PC-9 (cell line): ENCODE data around the gene PPP1R1A. TPM values are rescaled to one million over a fixed set of nuclear protein-coding genes. Genes with fewer than 3 reads are reported as not detected.

ENCODE experiments used
- BruUV-seq: library from RNA; stranded (reverse); fragments of 400-500 nt; replicated peaks from 2 replicates; lab custom pipeline; 2021; lab: Mats Ljungman, UMichigan
- CTCF ChIA-PET: fragments of 300-600 bp; sonication (Branson Sonifier 250); formaldehyde crosslinking; loops from one replicate; lab custom pipeline; 2022; ENCODE audit warnings: antibody characterized with exemption; lab: Charles Lee
- POLR2A ChIA-PET: fragments of 300-600 bp; sonication (Branson Sonifier 250); formaldehyde crosslinking; loops from one replicate; lab custom pipeline; 2022; ENCODE audit warnings: antibody characterized with exemption; ENCODE audit not compliant: unreplicated experiment; lab: Charles Lee
- DNase-seq, 2 experiments: peaks; one replicate each; pipeline versions ENCODE4 v3.0.0 to v3.0.0-alpha.2; 2015 to 2022; ENCODE audit warnings: mixed read lengths in 1 of 2
- H2AFZ ChIP-seq: fragments of 200-600 bp; sonication (generic); 2 replicates; pipeline ENCODE4 v1.8.1; 2017; ENCODE audit warnings: antibody characterized with exemption
- H3F3A ChIP-seq: fragments of 200-600 bp; sonication (generic); 2 replicates; pipeline ENCODE4 v1.8.1; 2017; ENCODE audit warnings: antibody characterized with exemption, mild to moderate bottlenecking, low read depth; ENCODE audit not compliant: insufficient read depth
- H3K27ac ChIP-seq: fragments of 200-600 bp; sonication (generic); 2 replicates; pipeline ENCODE4 v1.6.1; 2016; ENCODE audit warnings: mixed run types
- H3K27me3 ChIP-seq: fragments of 200-600 bp; sonication (generic); 2 replicates; pipeline ENCODE4 v1.6.1; 2016; ENCODE audit warnings: low read depth, mixed run types; ENCODE audit not compliant: insufficient read depth
- H3K36me3 ChIP-seq: fragments of 200-600 bp; sonication (generic); 2 replicates; pipeline ENCODE4 v1.6.1; 2016; ENCODE audit warnings: low read depth, mixed run types
- H3K4me1 ChIP-seq: fragments of 200-600 bp; sonication (generic); replicated peaks from 2 replicates; pipeline ENCODE4 v1.6.1; 2016; ENCODE audit warnings: mixed run types; ENCODE audit not compliant: insufficient read depth
- H3K4me2 ChIP-seq: fragments of 200-600 bp; sonication (generic); 2 replicates; pipeline ENCODE4 v1.6.1; 2017; ENCODE audit warnings: mixed run types
- H3K4me3 ChIP-seq: fragments of 200-600 bp; sonication (generic); 2 replicates; pipeline ENCODE4 v1.6.1; 2016; ENCODE audit warnings: mixed run types
- H3K79me2 ChIP-seq: fragments of 200-600 bp; sonication (generic); 2 replicates; pipeline ENCODE4 v1.6.1; 2017; ENCODE audit warnings: low read depth, mixed run types
- H3K9me2 ChIP-seq: fragments of 200-600 bp; sonication (generic); 2 replicates; pipeline ENCODE4 v1.8.1; 2017; ENCODE audit warnings: mild to moderate bottlenecking; ENCODE audit not compliant: insufficient read depth
- H3K9me3 ChIP-seq: fragments of 200-600 bp; sonication (generic); 2 replicates; pipeline ENCODE4 v1.8.1; 2016; ENCODE audit warnings: low read depth; ENCODE audit not compliant: insufficient read depth
- H4K20me1 ChIP-seq: fragments of 200-600 bp; sonication (generic); 2 replicates; pipeline ENCODE4 v1.8.1; 2017; ENCODE audit not compliant: insufficient read depth
- CTCF ChIP-seq: fragments of 200-600 bp; sonication (generic); conservative IDR thresholded peaks from 2 replicates; pipeline ENCODE4 v1.6.1; 2017; ENCODE audit warnings: mixed run types, antibody characterized with exemption, mild to moderate bottlenecking, moderate library complexity
- EZH2 ChIP-seq: fragments of 200-600 bp; sonication (generic); IDR thresholded peaks from 2 replicates; pipeline ENCODE4 v1.8.0; 2017; ENCODE audit warnings: antibody characterized with exemption, low read depth
- intact Hi-C: fragments of 100-400 bp; cut with micrococcal nuclease; formaldehyde crosslinking; loops from one replicate; pipeline ENCODE4 v1.10.0; 2022; ENCODE audit not compliant: unreplicated experiment
- total RNA-seq: library from RNA; stranded (reverse); gene quantifications from 2 replicates; pipeline ENCODE4 v1.2.3, GENCODE V29; 2021

The PPP1R1A gene
- total RNA-seq, 1 experiment from 2014 or later, result not detected

- no peak overlapping the region for H2AFZ ChIP-seq
- intact Hi-C loops, result no loop called here
- no peaks in the 10 kb centered on the region for H3K9me3 ChIP-seq
- no peaks in the 10 kb centered on the region for H3F3A ChIP-seq
- no peaks in the 10 kb centered on the region for H3K9me2 ChIP-seq
- no peak for TF ChIP-seq EZH2
- TF ChIP-seq CTCF, result no peak
- no peaks in the 10 kb centered on the region for H3K4me1 ChIP-seq
- CTCF ChIA-PET, result no interaction called here
- no peak overlapping the region for H3K27ac ChIP-seq
- no peaks in the 10 kb centered on the region for H3K36me3 ChIP-seq
- DNase-seq, result no peak
- H3K4me2 ChIP-seq, result no peak overlapping the region
- H3K27me3 ChIP-seq, result peaks cover 90% of the 10 kb centered on the region
- POLR2A ChIA-PET, result no interaction called here
- BruUV-seq, result no TSS peak
- no peaks in the 10 kb centered on the region for H4K20me1 ChIP-seq
- no peaks in the 10 kb centered on the region for H3K79me2 ChIP-seq
- H3K4me3 ChIP-seq, result no peak overlapping the region
These were observed 4.3 kb downstream of the PPP1R1A start for GRCh38 chr12:54584128-54584527.

DNA sequence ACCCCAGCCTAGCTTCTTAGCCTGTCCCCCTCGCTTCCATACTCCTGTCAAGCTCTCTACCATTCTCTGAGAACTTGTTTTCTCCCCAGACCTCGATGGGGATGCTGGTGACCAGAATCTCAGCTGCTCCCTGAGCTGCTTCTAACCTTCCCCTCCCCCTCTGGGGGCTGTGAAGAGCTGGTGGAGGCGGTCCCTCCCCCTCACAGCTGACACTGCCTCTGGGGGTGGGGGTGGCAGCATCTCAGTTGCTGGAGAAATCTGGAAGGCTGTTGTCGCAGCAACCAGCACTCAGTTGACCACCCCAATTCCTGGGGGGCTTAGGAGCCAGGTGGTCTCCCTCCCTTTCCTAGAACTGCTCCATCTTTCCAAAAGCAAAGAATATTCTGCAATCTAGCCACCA is 4.7 kb downstream of the PPP1R1A start:
- Histone ChIP-seq H2AFZ (no peak overlapping the region), H3F3A (no peaks in the 10 kb centered on the region), H3K36me3 (no peaks in the 10 kb centered on the region), H3K9me3 (no peaks in the 10 kb centered on the region), H3K9me2 (no peaks in the 10 kb centered on the region), H4K20me1 (no peaks in the 10 kb centered on the region), H3K27ac (no peak overlapping the region), H3K27me3 (peaks cover 88% of the 10 kb centered on the region), H3K4me2 (no peak overlapping the region), H3K4me1 (no peaks in the 10 kb centered on the region), H3K79me2 (no peaks in the 10 kb centered on the region), H3K4me3 (no peak overlapping the region)
- ChIA-PET CTCF (no interaction called here), POLR2A (no interaction called here)
- no peak for DNase-seq
- no TSS peak for BruUV-seq
- no peak for TF ChIP-seq EZH2
- no peak for TF ChIP-seq CTCF
- intact Hi-C loops, result no loop called here

GRCh38 chr12:54581412-54581811 is 7.0 kb downstream of the PPP1R1A start:
- DNase-seq, result no peak
- Histone ChIP-seq H2AFZ (no peak overlapping the region), H3K79me2 (no peaks in the 10 kb centered on the region), H3F3A (no peaks in the 10 kb centered on the region), H3K9me2 (no peaks in the 10 kb centered on the region), H3K9me3 (no peaks in the 10 kb centered on the region), H3K36me3 (no peaks in the 10 kb centered on the region), H3K27ac (no peak overlapping the region), H3K4me3 (no peak overlapping the region), H3K4me1 (no peaks in the 10 kb centered on the region), H3K4me2 (no peak overlapping the region), H4K20me1 (no peaks in the 10 kb centered on the region), H3K27me3 (peaks cover 94% of the 10 kb centered on the region)
- CTCF ChIA-PET, result no interaction called here
- intact Hi-C loops, result no loop called here
- BruUV-seq, result no TSS peak
- POLR2A ChIA-PET, result no interaction called here
- TF ChIP-seq CTCF (no peak), EZH2 (no peak)
